HEK293 (cell line): ENCODE measurements around the gene ARMH3.

ENCODE experiments used
- FEZF1 ChIP-seq: fragments of 450-650 bp; formaldehyde crosslinking; IDR thresholded peaks from 2 replicates; pipeline ENCODE4 v1.5.1; 2016; ENCODE audit warnings: missing biosample characterization, missing genetic modification characterization
- GLI2 ChIP-seq: fragments of 450-650 bp; formaldehyde crosslinking; IDR thresholded peaks from 2 replicates; pipeline ENCODE4; 2017; ENCODE audit warnings: missing biosample characterization, missing genetic modification characterization, low read depth, borderline replicate concordance
- GLIS1 ChIP-seq: fragments of 450-650 bp; formaldehyde crosslinking; IDR thresholded peaks from 2 replicates; pipeline ENCODE4 v1.5.1; 2016; ENCODE audit warnings: missing biosample characterization, missing genetic modification characterization
- GLIS2 ChIP-seq: fragments of 450-650 bp; formaldehyde crosslinking; IDR thresholded peaks from 2 replicates; pipeline ENCODE4 v1.5.1; 2016; ENCODE audit warnings: missing biosample characterization, missing genetic modification characterization
- KLF7 ChIP-seq: fragments of 450-650 bp; formaldehyde crosslinking; IDR thresholded peaks from 2 replicates; pipeline ENCODE4 v1.5.1; 2016; ENCODE audit warnings: missing biosample characterization, missing genetic modification characterization, borderline replicate concordance
- PRDM1 ChIP-seq: fragments of 450-650 bp; formaldehyde crosslinking; IDR thresholded peaks from 2 replicates; pipeline ENCODE4; 2016; ENCODE audit warnings: missing biosample characterization, missing genetic modification characterization
- ZFP3 ChIP-seq: fragments of 450-650 bp; formaldehyde crosslinking; IDR thresholded peaks from 2 replicates; pipeline ENCODE4 v1.5.1; 2016; ENCODE audit warnings: low read depth, missing biosample characterization, missing genetic modification characterization
- ZNF112 ChIP-seq: fragments of 450-650 bp; formaldehyde crosslinking; IDR thresholded peaks from 2 replicates; pipeline ENCODE4 v1.5.0; 2017; ENCODE audit warnings: missing biosample characterization, missing genetic modification characterization
- ZNF155 ChIP-seq: fragments of 450-650 bp; formaldehyde crosslinking; IDR thresholded peaks from 2 replicates; pipeline ENCODE4 v1.5.1; 2016; ENCODE audit warnings: missing biosample characterization, missing genetic modification characterization
- ZNF544 ChIP-seq: fragments of 450-650 bp; formaldehyde crosslinking; IDR thresholded peaks from 2 replicates; pipeline ENCODE4 v1.5.0; 2017; ENCODE audit warnings: missing biosample characterization, missing genetic modification characterization
- ZNF600 ChIP-seq: fragments of 450-650 bp; formaldehyde crosslinking; IDR thresholded peaks from 2 replicates; pipeline ENCODE4 v1.5.1; 2016; ENCODE audit warnings: missing biosample characterization, missing genetic modification characterization
- ZNF660 ChIP-seq: fragments of 450-650 bp; IDR thresholded peaks from 2 replicates; pipeline ENCODE4 v1.5.1; 2018; ENCODE audit warnings: missing biosample characterization, mild to moderate bottlenecking, missing genetic modification characterization
- ZNF670 ChIP-seq: fragments of 450-650 bp; formaldehyde crosslinking; IDR thresholded peaks from 2 replicates; pipeline ENCODE4 v1.5.1; 2016; ENCODE audit warnings: missing biosample characterization, missing genetic modification characterization, low read depth
- ZNF76 ChIP-seq: fragments of 450-650 bp; formaldehyde crosslinking; IDR thresholded peaks from 2 replicates; pipeline ENCODE4; 2016; ENCODE audit warnings: low read depth, missing biosample characterization, missing genetic modification characterization, borderline replicate concordance
- ZNF785 ChIP-seq: fragments of 450-650 bp; formaldehyde crosslinking; IDR thresholded peaks from 2 replicates; pipeline ENCODE4 v1.5.1; 2016; ENCODE audit warnings: missing biosample characterization, missing genetic modification characterization
- ZNF792 ChIP-seq: fragments of 450-650 bp; formaldehyde crosslinking; IDR thresholded peaks from 2 replicates; pipeline ENCODE4 v1.5.1; 2016; ENCODE audit warnings: missing biosample characterization, missing genetic modification characterization
- ZXDB ChIP-seq: fragments of 450-650 bp; formaldehyde crosslinking; IDR thresholded peaks from 2 replicates; pipeline ENCODE4 v1.5.1; 2016; ENCODE audit warnings: missing biosample characterization, missing genetic modification characterization
- TF ChIP-seq, protein P1 (sequence below): fragments of 450-650 bp; formaldehyde crosslinking; IDR thresholded peaks from 2 replicates; pipeline ENCODE4 v1.5.1; 2016; ENCODE audit warnings: missing biosample characterization, missing genetic modification characterization
- TF ChIP-seq, protein P2 (sequence below): fragments of 450-650 bp; formaldehyde crosslinking; IDR thresholded peaks from 2 replicates; pipeline ENCODE4 v1.5.1; 2017; ENCODE audit warnings: missing biosample characterization, missing genetic modification characterization
- TF ChIP-seq, protein P3 (sequence below): fragments of 450-650 bp; formaldehyde crosslinking; IDR thresholded peaks from 2 replicates; pipeline ENCODE4 v1.5.1; 2016; ENCODE audit warnings: missing biosample characterization, missing genetic modification characterization
- TF ChIP-seq, protein P4 (sequence below): fragments of 450-650 bp; formaldehyde crosslinking; IDR thresholded peaks from 2 replicates; pipeline ENCODE4 v1.5.1; 2016; ENCODE audit warnings: missing biosample characterization, missing genetic modification characterization
- TF ChIP-seq, protein P5 (sequence below): fragments of 450-650 bp; formaldehyde crosslinking; IDR thresholded peaks from 2 replicates; pipeline ENCODE4 v1.5.1; 2016; ENCODE audit warnings: missing biosample characterization, missing genetic modification characterization
- TF ChIP-seq, protein P6 (sequence below): fragments of 450-650 bp; formaldehyde crosslinking; IDR thresholded peaks from 2 replicates; pipeline ENCODE4; 2016; ENCODE audit warnings: missing biosample characterization, missing genetic modification characterization
- TF ChIP-seq, protein P7 (sequence below): fragments of 450-650 bp; formaldehyde crosslinking; IDR thresholded peaks from 2 replicates; pipeline ENCODE4 v1.5.1; 2016; ENCODE audit warnings: missing biosample characterization, missing genetic modification characterization

Gene ARMH3

DNA sequence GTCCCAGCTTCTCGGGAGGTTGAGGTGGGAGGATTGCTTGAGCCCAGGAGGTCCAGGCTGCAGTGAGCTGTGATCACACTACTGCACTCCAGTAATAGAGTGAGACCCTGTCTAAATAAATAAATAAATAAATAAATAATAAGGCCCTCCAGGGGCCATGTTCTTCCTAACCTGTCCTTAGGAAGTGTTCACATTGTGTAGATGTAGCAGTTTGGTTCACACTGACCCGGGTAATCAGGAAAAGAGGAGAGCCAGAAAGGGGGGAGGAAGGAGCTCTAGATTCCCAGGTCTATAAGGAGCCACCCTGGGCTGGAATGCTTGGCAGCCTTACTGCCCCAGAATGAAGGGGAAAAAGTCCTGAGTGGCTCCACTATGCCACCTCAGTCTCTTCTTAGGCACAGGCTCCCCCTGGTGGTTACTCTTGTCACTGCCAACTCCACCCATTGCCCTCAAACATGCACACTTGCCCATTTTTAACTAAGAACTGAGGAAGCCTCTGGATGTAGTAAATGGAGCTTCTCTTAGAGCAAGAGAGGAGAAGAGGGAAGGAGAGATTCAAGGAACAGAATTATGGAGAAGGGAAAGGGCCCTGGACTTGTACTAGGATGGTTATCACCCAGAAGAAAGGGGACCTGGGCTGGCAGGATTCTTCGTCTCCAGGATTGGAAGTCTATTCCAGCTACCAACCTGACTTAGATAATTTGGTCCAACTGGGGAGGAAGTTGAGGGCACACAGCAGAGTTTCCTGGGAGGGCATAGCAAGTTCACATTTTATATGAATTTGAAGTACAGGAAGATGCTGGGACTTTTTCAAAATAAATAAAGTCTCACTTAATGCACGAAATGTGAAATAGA is 16.9 kb upstream of the ARMH3 start (continued):
- TF ChIP-seq, protein P1, sequence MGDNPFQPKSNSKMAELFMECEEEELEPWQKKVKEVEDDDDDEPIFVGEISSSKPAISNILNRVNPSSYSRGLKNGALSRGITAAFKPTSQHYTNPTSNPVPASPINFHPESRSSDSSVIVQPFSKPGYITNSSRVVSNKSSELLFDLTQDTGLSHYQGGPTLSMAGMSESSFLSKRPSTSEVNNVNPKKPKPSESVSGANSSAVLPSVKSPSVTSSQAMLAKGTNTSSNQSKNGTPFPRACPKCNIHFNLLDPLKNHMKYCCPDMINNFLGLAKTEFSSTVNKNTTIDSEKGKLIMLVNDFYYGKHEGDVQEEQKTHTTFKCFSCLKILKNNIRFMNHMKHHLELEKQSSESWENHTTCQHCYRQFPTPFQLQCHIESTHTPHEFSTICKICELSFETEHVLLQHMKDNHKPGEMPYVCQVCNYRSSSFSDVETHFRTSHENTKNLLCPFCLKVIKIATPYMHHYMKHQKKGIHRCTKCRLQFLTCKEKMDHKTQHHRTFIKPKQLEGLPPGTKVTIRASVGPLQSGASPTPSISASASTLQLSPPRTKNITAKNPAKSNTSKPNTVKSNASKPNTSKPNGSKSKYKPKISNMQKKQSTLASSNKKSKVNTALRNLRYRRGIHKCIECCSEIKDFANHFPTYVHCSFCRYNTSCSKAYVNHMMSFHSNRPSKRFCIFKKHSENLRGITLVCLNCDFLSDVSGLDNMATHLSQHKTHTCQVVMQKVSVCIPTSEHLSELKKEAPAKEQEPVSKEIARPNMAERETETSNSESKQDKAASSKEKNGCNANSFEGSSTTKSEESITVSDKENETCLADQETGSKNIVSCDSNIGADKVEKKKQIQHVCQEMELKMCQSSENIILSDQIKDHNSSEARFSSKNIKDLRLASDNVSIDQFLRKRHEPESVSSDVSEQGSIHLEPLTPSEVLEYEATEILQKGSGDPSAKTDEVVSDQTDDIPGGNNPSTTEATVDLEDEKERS (tag by site-specific recombination), result no peak
- no peak for TF ChIP-seq ZNF785 (tag by site-specific recombination)
- no peak for TF ChIP-seq ZNF76 (tag by site-specific recombination)
- no peak for TF ChIP-seq ZNF155 (tag by site-specific recombination)
- no peak for TF ChIP-seq FEZF1
- TF ChIP-seq ZXDB (tag by site-specific recombination), result no peak
- TF ChIP-seq KLF7 (tag by site-specific recombination), result no peak
- TF ChIP-seq GLI2 (tag by site-specific recombination), result no peak
- TF ChIP-seq, protein P2, sequence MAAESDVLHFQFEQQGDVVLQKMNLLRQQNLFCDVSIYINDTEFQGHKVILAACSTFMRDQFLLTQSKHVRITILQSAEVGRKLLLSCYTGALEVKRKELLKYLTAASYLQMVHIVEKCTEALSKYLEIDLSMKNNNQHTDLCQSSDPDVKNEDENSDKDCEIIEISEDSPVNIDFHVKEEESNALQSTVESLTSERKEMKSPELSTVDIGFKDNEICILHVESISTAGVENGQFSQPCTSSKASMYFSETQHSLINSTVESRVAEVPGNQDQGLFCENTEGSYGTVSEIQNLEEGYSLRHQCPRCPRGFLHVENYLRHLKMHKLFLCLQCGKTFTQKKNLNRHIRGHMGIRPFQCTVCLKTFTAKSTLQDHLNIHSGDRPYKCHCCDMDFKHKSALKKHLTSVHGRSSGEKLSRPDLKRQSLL (tag by site-specific recombination), result peak; percentile 53
- TF ChIP-seq, protein P3, sequence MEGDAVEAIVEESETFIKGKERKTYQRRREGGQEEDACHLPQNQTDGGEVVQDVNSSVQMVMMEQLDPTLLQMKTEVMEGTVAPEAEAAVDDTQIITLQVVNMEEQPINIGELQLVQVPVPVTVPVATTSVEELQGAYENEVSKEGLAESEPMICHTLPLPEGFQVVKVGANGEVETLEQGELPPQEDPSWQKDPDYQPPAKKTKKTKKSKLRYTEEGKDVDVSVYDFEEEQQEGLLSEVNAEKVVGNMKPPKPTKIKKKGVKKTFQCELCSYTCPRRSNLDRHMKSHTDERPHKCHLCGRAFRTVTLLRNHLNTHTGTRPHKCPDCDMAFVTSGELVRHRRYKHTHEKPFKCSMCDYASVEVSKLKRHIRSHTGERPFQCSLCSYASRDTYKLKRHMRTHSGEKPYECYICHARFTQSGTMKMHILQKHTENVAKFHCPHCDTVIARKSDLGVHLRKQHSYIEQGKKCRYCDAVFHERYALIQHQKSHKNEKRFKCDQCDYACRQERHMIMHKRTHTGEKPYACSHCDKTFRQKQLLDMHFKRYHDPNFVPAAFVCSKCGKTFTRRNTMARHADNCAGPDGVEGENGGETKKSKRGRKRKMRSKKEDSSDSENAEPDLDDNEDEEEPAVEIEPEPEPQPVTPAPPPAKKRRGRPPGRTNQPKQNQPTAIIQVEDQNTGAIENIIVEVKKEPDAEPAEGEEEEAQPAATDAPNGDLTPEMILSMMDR, result peak; percentile 85
- no peak for TF ChIP-seq GLIS2 (tag by site-specific recombination)
- no peak for TF ChIP-seq ZNF670
- TF ChIP-seq ZNF600, result peak; percentile 97
- TF ChIP-seq, protein P4, sequence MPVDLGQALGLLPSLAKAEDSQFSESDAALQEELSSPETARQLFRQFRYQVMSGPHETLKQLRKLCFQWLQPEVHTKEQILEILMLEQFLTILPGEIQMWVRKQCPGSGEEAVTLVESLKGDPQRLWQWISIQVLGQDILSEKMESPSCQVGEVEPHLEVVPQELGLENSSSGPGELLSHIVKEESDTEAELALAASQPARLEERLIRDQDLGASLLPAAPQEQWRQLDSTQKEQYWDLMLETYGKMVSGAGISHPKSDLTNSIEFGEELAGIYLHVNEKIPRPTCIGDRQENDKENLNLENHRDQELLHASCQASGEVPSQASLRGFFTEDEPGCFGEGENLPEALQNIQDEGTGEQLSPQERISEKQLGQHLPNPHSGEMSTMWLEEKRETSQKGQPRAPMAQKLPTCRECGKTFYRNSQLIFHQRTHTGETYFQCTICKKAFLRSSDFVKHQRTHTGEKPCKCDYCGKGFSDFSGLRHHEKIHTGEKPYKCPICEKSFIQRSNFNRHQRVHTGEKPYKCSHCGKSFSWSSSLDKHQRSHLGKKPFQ (tag by site-specific recombination), result no peak
- no peak; the same call in none of the 2 replicates for TF ChIP-seq ZNF660 (tag by site-specific recombination)
- no peak; the same call in 1 of the 2 replicates for TF ChIP-seq GLIS1
- TF ChIP-seq PRDM1, result no peak
- TF ChIP-seq, protein P5, sequence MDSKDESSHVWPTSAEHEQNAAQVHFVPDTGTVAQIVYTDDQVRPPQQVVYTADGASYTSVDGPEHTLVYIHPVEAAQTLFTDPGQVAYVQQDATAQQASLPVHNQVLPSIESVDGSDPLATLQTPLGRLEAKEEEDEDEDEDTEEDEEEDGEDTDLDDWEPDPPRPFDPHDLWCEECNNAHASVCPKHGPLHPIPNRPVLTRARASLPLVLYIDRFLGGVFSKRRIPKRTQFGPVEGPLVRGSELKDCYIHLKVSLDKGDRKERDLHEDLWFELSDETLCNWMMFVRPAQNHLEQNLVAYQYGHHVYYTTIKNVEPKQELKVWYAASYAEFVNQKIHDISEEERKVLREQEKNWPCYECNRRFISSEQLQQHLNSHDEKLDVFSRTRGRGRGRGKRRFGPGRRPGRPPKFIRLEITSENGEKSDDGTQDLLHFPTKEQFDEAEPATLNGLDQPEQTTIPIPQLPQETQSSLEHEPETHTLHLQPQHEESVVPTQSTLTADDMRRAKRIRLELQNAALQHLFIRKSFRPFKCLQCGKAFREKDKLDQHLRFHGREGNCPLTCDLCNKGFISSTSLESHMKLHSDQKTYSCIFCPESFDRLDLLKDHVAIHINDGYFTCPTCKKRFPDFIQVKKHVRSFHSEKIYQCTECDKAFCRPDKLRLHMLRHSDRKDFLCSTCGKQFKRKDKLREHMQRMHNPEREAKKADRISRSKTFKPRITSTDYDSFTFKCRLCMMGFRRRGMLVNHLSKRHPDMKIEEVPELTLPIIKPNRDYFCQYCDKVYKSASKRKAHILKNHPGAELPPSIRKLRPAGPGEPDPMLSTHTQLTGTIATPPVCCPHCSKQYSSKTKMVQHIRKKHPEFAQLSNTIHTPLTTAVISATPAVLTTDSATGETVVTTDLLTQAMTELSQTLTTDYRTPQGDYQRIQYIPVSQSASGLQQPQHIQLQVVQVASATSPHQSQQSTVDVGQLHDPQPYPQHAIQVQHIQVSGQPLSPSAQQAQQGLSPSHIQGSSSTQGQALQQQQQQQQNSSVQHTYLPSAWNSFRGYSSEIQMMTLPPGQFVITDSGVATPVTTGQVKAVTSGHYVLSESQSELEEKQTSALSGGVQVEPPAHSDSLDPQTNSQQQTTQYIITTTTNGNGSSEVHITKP, result no peak
- no peak for TF ChIP-seq ZFP3 (tag by site-specific recombination)
- TF ChIP-seq ZNF792 (tag by site-specific recombination), result no peak
- TF ChIP-seq, protein P6, sequence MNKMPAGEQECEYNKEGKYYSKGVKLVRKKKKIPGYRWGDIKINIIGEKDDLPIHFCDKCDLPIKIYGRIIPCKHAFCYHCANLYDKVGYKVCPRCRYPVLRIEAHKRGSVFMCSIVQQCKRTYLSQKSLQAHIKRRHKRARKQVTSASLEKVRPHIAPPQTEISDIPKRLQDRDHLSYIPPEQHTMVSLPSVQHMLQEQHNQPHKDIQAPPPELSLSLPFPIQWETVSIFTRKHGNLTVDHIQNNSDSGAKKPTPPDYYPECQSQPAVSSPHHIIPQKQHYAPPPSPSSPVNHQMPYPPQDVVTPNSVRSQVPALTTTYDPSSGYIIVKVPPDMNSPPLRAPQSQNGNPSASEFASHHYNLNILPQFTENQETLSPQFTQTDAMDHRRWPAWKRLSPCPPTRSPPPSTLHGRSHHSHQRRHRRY (tag by site-specific recombination), result no peak
- TF ChIP-seq ZNF112 (tag by site-specific recombination), result no peak
- TF ChIP-seq ZNF544 (tag by site-specific recombination), result no peak
- TF ChIP-seq, protein P7, sequence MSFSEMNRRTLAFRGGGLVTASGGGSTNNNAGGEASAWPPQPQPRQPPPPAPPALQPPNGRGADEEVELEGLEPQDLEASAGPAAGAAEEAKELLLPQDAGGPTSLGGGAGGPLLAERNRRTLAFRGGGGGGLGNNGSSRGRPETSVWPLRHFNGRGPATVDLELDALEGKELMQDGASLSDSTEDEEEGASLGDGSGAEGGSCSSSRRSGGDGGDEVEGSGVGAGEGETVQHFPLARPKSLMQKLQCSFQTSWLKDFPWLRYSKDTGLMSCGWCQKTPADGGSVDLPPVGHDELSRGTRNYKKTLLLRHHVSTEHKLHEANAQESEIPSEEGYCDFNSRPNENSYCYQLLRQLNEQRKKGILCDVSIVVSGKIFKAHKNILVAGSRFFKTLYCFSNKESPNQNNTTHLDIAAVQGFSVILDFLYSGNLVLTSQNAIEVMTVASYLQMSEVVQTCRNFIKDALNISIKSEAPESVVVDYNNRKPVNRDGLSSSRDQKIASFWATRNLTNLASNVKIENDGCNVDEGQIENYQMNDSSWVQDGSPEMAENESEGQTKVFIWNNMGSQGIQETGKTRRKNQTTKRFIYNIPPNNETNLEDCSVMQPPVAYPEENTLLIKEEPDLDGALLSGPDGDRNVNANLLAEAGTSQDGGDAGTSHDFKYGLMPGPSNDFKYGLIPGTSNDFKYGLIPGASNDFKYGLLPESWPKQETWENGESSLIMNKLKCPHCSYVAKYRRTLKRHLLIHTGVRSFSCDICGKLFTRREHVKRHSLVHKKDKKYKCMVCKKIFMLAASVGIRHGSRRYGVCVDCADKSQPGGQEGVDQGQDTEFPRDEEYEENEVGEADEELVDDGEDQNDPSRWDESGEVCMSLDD, result no peak
